HEK293T (cell line): ENCODE results near the gene IL5.
"Not testable (repeated sequence)": the region's sequence is repeated elsewhere in the genome, so short reads cannot be mapped to it uniquely, and the experiment has no call there.

Experiments used
- BHLHE40 ChIP-seq: fragments of 450-650 bp; IDR thresholded peaks from 2 replicates; pipeline ENCODE4 v1.6.1; 2016; ENCODE audit warnings: mild to moderate bottlenecking, moderate library complexity, borderline replicate concordance
- CTBP1 ChIP-seq: fragments of 450-650 bp; IDR thresholded peaks from 2 replicates; pipeline ENCODE4 v1.6.1; 2016; ENCODE audit warnings: borderline replicate concordance
- ELF4 ChIP-seq: fragments of 450-650 bp; IDR thresholded peaks from 2 replicates; pipeline ENCODE4 v1.6.1; 2017; ENCODE audit warnings: antibody characterized with exemption
- FOXK2 ChIP-seq: fragments of 450-650 bp; IDR thresholded peaks from 2 replicates; pipeline ENCODE4 v1.6.1; 2016; ENCODE audit warnings: mild to moderate bottlenecking
- FOXM1 ChIP-seq: fragments of 450-650 bp; IDR thresholded peaks from 2 replicates; pipeline ENCODE4 v1.6.1; 2017; ENCODE audit warnings: mild to moderate bottlenecking, borderline replicate concordance
- NFRKB ChIP-seq: fragments of 450-650 bp; IDR thresholded peaks from 2 replicates; pipeline ENCODE4 v1.6.1; 2016; ENCODE audit warnings: mild to moderate bottlenecking, moderate library complexity
- SUZ12 ChIP-seq: fragments of 450-650 bp; IDR thresholded peaks from 2 replicates; pipeline ENCODE4 v1.6.1; 2016; ENCODE audit warnings: mild to moderate bottlenecking
- TARDBP ChIP-seq: fragments of 450-650 bp; IDR thresholded peaks from 2 replicates; pipeline ENCODE4 v1.6.1; 2016
- TF ChIP-seq, protein P1 (sequence below): fragments of 450-650 bp; IDR thresholded peaks from 2 replicates; pipeline ENCODE4 v1.6.1; 2016

DNA sequence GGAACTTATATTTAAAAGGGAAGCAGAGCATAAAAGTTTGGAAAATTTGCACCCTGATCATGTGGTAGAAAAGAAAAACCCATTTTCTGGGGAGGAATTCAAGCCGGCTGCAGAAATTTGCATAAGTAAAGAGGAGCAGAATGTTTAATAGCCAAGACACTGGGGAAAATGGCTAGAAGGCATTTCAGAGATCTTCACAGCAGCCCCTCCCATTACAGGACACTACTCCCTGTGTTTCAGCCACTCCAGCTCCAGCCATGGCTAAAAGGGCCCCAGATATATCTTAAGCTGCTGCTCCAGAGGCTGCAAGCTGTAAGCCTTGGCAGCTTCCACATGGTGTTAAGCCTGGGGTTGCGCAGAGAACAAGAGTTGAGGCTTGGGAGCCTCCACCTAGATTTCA lies 21.2 kb upstream of the IL5 start:
- not testable (repeated sequence) for TF ChIP-seq BHLHE40, FOXM1, TARDBP, SUZ12, CTBP1, ELF4, FOXK2, NFRKB
- TF ChIP-seq, protein P1, sequence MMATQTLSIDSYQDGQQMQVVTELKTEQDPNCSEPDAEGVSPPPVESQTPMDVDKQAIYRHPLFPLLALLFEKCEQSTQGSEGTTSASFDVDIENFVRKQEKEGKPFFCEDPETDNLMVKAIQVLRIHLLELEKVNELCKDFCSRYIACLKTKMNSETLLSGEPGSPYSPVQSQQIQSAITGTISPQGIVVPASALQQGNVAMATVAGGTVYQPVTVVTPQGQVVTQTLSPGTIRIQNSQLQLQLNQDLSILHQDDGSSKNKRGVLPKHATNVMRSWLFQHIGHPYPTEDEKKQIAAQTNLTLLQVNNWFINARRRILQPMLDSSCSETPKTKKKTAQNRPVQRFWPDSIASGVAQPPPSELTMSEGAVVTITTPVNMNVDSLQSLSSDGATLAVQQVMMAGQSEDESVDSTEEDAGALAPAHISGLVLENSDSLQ, result not testable (repeated sequence)
